HEK293 (cell line): ENCODE data around the gene SYNJ1.

Experiments used
- CTCF ChIP-seq: fragments of 450-650 bp; formaldehyde crosslinking; IDR thresholded peaks from 2 replicates; pipeline ENCODE4 v1.5.1; 2016; ENCODE audit warnings: missing biosample characterization, missing genetic modification characterization
- SP3 ChIP-seq: fragments of 450-650 bp; formaldehyde crosslinking; IDR thresholded peaks from 2 replicates; pipeline ENCODE4 v1.5.1; 2016; ENCODE audit warnings: missing biosample characterization, missing genetic modification characterization
- ZFP41 ChIP-seq: fragments of 450-650 bp; formaldehyde crosslinking; IDR thresholded peaks from 2 replicates; pipeline ENCODE4 v1.5.1; 2016; ENCODE audit warnings: missing biosample characterization, missing genetic modification characterization, borderline replicate concordance
- ZNF10 ChIP-seq: fragments of 450-650 bp; formaldehyde crosslinking; IDR thresholded peaks from 2 replicates; pipeline ENCODE4 v1.5.1; 2017; ENCODE audit warnings: missing biosample characterization, missing genetic modification characterization
- ZNF580 ChIP-seq: fragments of 450-650 bp; formaldehyde crosslinking; IDR thresholded peaks from 2 replicates; pipeline ENCODE4 v1.5.1; 2016; ENCODE audit warnings: missing biosample characterization, missing genetic modification characterization
- ZNF600 ChIP-seq: fragments of 450-650 bp; formaldehyde crosslinking; IDR thresholded peaks from 2 replicates; pipeline ENCODE4 v1.5.1; 2016; ENCODE audit warnings: missing biosample characterization, missing genetic modification characterization
- TF ChIP-seq, protein P1 (sequence below): fragments of 450-650 bp; IDR thresholded peaks from 2 replicates; pipeline ENCODE4 v1.5.1; 2018; ENCODE audit warnings: missing biosample characterization, missing genetic modification characterization

- no peak for TF ChIP-seq SP3 (tag by site-specific recombination)
- TF ChIP-seq CTCF (tag by site-specific recombination): no peak
- no peak for TF ChIP-seq ZNF600 (tag by site-specific recombination)
- TF ChIP-seq ZNF10 (tag by site-specific recombination): no peak
- TF ChIP-seq ZNF580 (tag by site-specific recombination): no peak
- TF ChIP-seq, protein P1, sequence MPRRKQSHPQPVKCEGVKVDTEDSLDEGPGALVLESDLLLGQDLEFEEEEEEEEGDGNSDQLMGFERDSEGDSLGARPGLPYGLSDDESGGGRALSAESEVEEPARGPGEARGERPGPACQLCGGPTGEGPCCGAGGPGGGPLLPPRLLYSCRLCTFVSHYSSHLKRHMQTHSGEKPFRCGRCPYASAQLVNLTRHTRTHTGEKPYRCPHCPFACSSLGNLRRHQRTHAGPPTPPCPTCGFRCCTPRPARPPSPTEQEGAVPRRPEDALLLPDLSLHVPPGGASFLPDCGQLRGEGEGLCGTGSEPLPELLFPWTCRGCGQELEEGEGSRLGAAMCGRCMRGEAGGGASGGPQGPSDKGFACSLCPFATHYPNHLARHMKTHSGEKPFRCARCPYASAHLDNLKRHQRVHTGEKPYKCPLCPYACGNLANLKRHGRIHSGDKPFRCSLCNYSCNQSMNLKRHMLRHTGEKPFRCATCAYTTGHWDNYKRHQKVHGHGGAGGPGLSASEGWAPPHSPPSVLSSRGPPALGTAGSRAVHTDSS (tag by site-specific recombination): no peak
- no peak for TF ChIP-seq ZFP41
These were observed 74.4 kb downstream of the SYNJ1 start for GRCh38 chr21:32653326-32653901.
